Type B pancreatic cell (in vitro differentiated cells): ENCODE measurements around the gene CYP2A13. TPM values are rescaled to one million over a fixed set of nuclear protein-coding genes. Genes with fewer than 3 reads are reported as not detected.
"Not testable (repeated sequence)": the region's sequence is repeated elsewhere in the genome, so short reads cannot be mapped to it uniquely, and the experiment has no call there.

Experiments used
- DNase-seq: peaks from one replicate; pipeline ENCODE4 v3.0.0; 2021; ENCODE audit warnings: mixed read lengths; ENCODE audit not compliant: unreplicated experiment; ENCODE audit errors: extremely low spot score
- H3K27ac Mint-ChIP-seq: 2 replicates; pipeline ENCODE4 v1.8.0; 2021; ENCODE audit warnings: mild to moderate bottlenecking, mixed read lengths
- H3K27me3 Mint-ChIP-seq: 2 replicates; pipeline ENCODE4 v1.8.0; 2021; ENCODE audit warnings: mixed read lengths
- H3K36me3 Mint-ChIP-seq: 2 replicates; pipeline ENCODE4 v1.8.0; 2021; ENCODE audit warnings: mixed read lengths
- H3K4me1 Mint-ChIP-seq: one replicate; pipeline ENCODE4 v1.8.0; 2021; ENCODE audit warnings: mixed read lengths; ENCODE audit not compliant: unreplicated experiment
- H3K4me3 Mint-ChIP-seq: 2 replicates; pipeline ENCODE4 v1.8.0; 2021; ENCODE audit warnings: mild to moderate bottlenecking, mixed read lengths
- H3K9me3 Mint-ChIP-seq: 2 replicates; pipeline ENCODE4 v1.8.0; 2021; ENCODE audit warnings: mixed read lengths
- CTCF ChIP-seq: fragments of 200-600 bp; sonication (generic); conservative IDR thresholded peaks from 2 replicates; pipeline ENCODE4 v1.5.0; 2021; ENCODE audit warnings: antibody characterized with exemption, mild to moderate bottlenecking
- long read RNA-seq: library from polyadenylated mRNA; unstranded; transcript quantifications from one replicate; pipeline ENCODE4 v2.0.0, GENCODE V29; 2020
- total RNA-seq: library from RNA; stranded (reverse); gene quantifications from 2 replicates; pipeline ENCODE4 v1.2.1, GENCODE V29; 2021; ENCODE audit warnings: low replicate concordance

Gene CYP2A13
- not detected in 2 replicates for total RNA-seq
- long read RNA-seq = 0 reads

GRCh38 chr19:41088151-41088550 is at the start of gene CYP2A13:
Gene CYP2A13, plus strand, starts transcription at chr19:41088451. Its CDS starts 21 bp downstream, at chr19:41088472.
- Mint-ChIP-seq H3K9me3 (no peaks in the 10 kb centered on the region), H3K36me3 (no peaks in the 10 kb centered on the region), H3K4me1 (no peaks in the 10 kb centered on the region), H3K4me3 (no peak within 1 kb of the TSS), H3K27ac (no peak within 1 kb of the TSS), H3K27me3 (peaks cover 88% of the 10 kb centered on the region)
- no peak for DNase-seq
- no peak for TF ChIP-seq CTCF

- Mint-ChIP-seq H3K4me3 (no peak overlapping the region), H3K9me3 (no peaks in the 10 kb centered on the region), H3K27me3 (peaks cover 10% of the 10 kb centered on the region), H3K36me3 (no peaks in the 10 kb centered on the region), H3K4me1 (no peaks in the 10 kb centered on the region), H3K27ac (no peak overlapping the region)
- no peak for TF ChIP-seq CTCF
- no peak for DNase-seq
Observed at GRCh38 chr19:41039806-41040205, 48.4 kb upstream of the CYP2A13 start.

- H3K27ac Mint-ChIP-seq, H3K36me3 Mint-ChIP-seq, H3K9me3 Mint-ChIP-seq, H3K4me1 Mint-ChIP-seq, H3K4me3 Mint-ChIP-seq, H3K27me3 Mint-ChIP-seq, DNase-seq: not testable (repeated sequence)
Observed at GRCh38 chr19:41045095-41045494, 43.2 kb upstream of the CYP2A13 start.

- Mint-ChIP-seq H3K27ac (no peak overlapping the region), H3K36me3 (no peaks in the 10 kb centered on the region), H3K9me3 (no peaks in the 10 kb centered on the region), H3K27me3 (peaks cover 18% of the 10 kb centered on the region), H3K4me3 (no peak overlapping the region), H3K4me1 (no peaks in the 10 kb centered on the region)
- TF ChIP-seq CTCF = no peak
- DNase-seq = no peak
Observed at GRCh38 chr19:41050426-41050825, 37.8 kb upstream of the CYP2A13 start.

- DNase-seq, H3K36me3 Mint-ChIP-seq, H3K4me3 Mint-ChIP-seq, H3K4me1 Mint-ChIP-seq, H3K27ac Mint-ChIP-seq, H3K9me3 Mint-ChIP-seq: not testable (repeated sequence)
- H3K27me3 Mint-ChIP-seq = peaks cover 26% of the 10 kb centered on the region
Observed at GRCh38 chr19:41052162-41052561, 36.1 kb upstream of the CYP2A13 start.

- peaks cover 30% of the 10 kb centered on the region for H3K27me3 Mint-ChIP-seq
- not testable (repeated sequence) for H3K4me3 Mint-ChIP-seq, H3K9me3 Mint-ChIP-seq, H3K36me3 Mint-ChIP-seq, DNase-seq, H3K27ac Mint-ChIP-seq, H3K4me1 Mint-ChIP-seq
Observed at GRCh38 chr19:41053331-41053730, 34.9 kb upstream of the CYP2A13 start.

GRCh38 chr19:41064974-41065569 is 23.2 kb upstream of the CYP2A13 start:
- no peaks in the 10 kb centered on the region for H3K4me1 Mint-ChIP-seq
- no peak for DNase-seq
- no peak overlapping the region for H3K27ac Mint-ChIP-seq
- H3K9me3 Mint-ChIP-seq = no peaks in the 10 kb centered on the region
- H3K4me3 Mint-ChIP-seq = no peak overlapping the region
- H3K36me3 Mint-ChIP-seq = no peaks in the 10 kb centered on the region
- peaks cover 42% of the 10 kb centered on the region for H3K27me3 Mint-ChIP-seq
- no peak for TF ChIP-seq CTCF
